CD4-positive, alpha-beta T cell (primary cell): ENCODE results near the gene IRF8. TPM values are rescaled to one million over a fixed set of nuclear protein-coding genes. Genes with fewer than 3 reads are reported as not detected.
A peak's percentile ranks its signal among the peaks of the same experiment; 100 is the strongest.

ENCODE experiments used
- ATAC-seq: fragments of 200-7000 bp; cut with Tn5 transposase; one replicate; pipeline ENCODE4 v1.10.0; 2022; ENCODE audit warnings: mild to moderate bottlenecking; ENCODE audit not compliant: poor library complexity
- CTCF ChIA-PET: fragments of 350-600 bp; sonication (Branson Sonifier 250); formaldehyde crosslinking; loops from one replicate; lab custom pipeline; 2021; ENCODE audit warnings: antibody characterized with exemption, inconsistent platforms; lab: Charles Lee
- POLR2A ChIA-PET: fragments of 350-600 bp; sonication (Branson Sonifier 250); formaldehyde crosslinking; loops from one replicate; lab custom pipeline; 2021; ENCODE audit warnings: antibody characterized with exemption, inconsistent platforms; lab: Charles Lee
- DNase-seq, 14 experiments: peaks; one replicate each; pipeline ENCODE4 v3.0.0-alpha.2; 2013 to 2020; ENCODE audit warnings: mixed read lengths in 2 of 14
- H3K27ac ChIP-seq, 2 donors: one replicate each; pipeline versions ENCODE4 v1.5.1 to v1.7.0; 2013; ENCODE audit warnings: low read length in 2 of 2, low read depth in 1 of 2, mild to moderate bottlenecking in 1 of 2
- H3K27me3 ChIP-seq, 2 experiments: 1 replicate in 1 of 2; 2 replicates in 1 of 2; pipeline versions ENCODE4 v1.6.1 to v1.7.0; 2013; ENCODE audit warnings: low read length in 2 of 2, control low read depth in 1 of 2, mild to moderate bottlenecking in 1 of 2, moderate library complexity in 1 of 2; ENCODE audit not compliant: insufficient read depth in 2 of 2, control insufficient read depth in 1 of 2
- H3K36me3 ChIP-seq: one replicate; pipeline ENCODE4 v1.6.1; 2013; ENCODE audit warnings: low read length, control low read depth; ENCODE audit not compliant: insufficient read depth
- H3K4me1 ChIP-seq: one replicate; pipeline ENCODE4 v1.6.1; 2013; ENCODE audit warnings: low read length, control low read depth; ENCODE audit not compliant: insufficient read depth
- H3K4me3 ChIP-seq: one replicate; pipeline ENCODE4 v1.5.1; 2013; ENCODE audit warnings: mild to moderate bottlenecking, low read length, moderate library complexity
- H3K9me3 ChIP-seq, 2 experiments: 1 replicate in 1 of 2; 2 replicates in 1 of 2; pipeline versions ENCODE4 v1.6.1 to v1.7.0; 2013; ENCODE audit warnings: low read length in 2 of 2, mild to moderate bottlenecking in 2 of 2, control low read depth in 1 of 2, moderate library complexity in 1 of 2; ENCODE audit not compliant: control insufficient read depth in 1 of 2, insufficient read depth in 1 of 2
- H3K27ac Mint-ChIP-seq: one replicate; pipeline ENCODE4 v1.8.0; 2020; ENCODE audit warnings: mixed read lengths
- H3K27me3 Mint-ChIP-seq: one replicate; pipeline ENCODE4 v1.8.0; 2021; ENCODE audit warnings: mixed read lengths
- H3K36me3 Mint-ChIP-seq: one replicate; pipeline ENCODE4 v1.8.0; 2021; ENCODE audit warnings: low read depth, mixed read lengths
- H3K4me1 Mint-ChIP-seq: one replicate; pipeline ENCODE4 v1.8.0; 2021; ENCODE audit warnings: low read depth, mixed read lengths
- H3K4me3 Mint-ChIP-seq: one replicate; pipeline ENCODE4 v1.8.0; 2020; ENCODE audit warnings: mild to moderate bottlenecking, mixed read lengths
- H3K9me3 Mint-ChIP-seq: one replicate; pipeline ENCODE4 v1.8.0; 2020; ENCODE audit warnings: mixed read lengths
- intact Hi-C, 2 experiments: fragments of 100-400 bp; cut with DNase I in 1 of 2; cut with micrococcal nuclease in 1 of 2; formaldehyde crosslinking; loops; one replicate each; pipeline versions ENCODE4 v1.15.1 to v1.9.0; 2023 to 2025; cut with DNase I, micrococcal nuclease
- total RNA-seq, 174 experiments: library from RNA in 2 of 174; stranded (reverse) in 2 of 174; gene quantifications; one replicate each; pipeline ENCODE4 v1.2.3 and lab custom pipeline; 2021 to 2026
- TF ChIP-seq, protein P1 (sequence below): fragments of 200-600 bp; IDR thresholded peaks from one replicate; pipeline ENCODE4 v1.8.0; 2022; ENCODE audit warnings: antibody characterized with exemption, mild to moderate bottlenecking

Gene IRF8
- total RNA-seq, 2 experiments from 2014 or later, result 11.3 to 13.2 TPM

GRCh38 chr16:85901773-85902365 is 2.9 kb downstream of the IRF8 start:
- H3K4me3 ChIP-seq, result peak overlapping the region; percentile 55
- peaks cover 31% of the 10 kb centered on the region for H3K27me3 Mint-ChIP-seq
- H3K27ac Mint-ChIP-seq, result no peak overlapping the region
- peaks cover 0 to 4% of the 10 kb centered on the region in 2 experiments for H3K9me3 ChIP-seq
- TF ChIP-seq, protein P1, sequence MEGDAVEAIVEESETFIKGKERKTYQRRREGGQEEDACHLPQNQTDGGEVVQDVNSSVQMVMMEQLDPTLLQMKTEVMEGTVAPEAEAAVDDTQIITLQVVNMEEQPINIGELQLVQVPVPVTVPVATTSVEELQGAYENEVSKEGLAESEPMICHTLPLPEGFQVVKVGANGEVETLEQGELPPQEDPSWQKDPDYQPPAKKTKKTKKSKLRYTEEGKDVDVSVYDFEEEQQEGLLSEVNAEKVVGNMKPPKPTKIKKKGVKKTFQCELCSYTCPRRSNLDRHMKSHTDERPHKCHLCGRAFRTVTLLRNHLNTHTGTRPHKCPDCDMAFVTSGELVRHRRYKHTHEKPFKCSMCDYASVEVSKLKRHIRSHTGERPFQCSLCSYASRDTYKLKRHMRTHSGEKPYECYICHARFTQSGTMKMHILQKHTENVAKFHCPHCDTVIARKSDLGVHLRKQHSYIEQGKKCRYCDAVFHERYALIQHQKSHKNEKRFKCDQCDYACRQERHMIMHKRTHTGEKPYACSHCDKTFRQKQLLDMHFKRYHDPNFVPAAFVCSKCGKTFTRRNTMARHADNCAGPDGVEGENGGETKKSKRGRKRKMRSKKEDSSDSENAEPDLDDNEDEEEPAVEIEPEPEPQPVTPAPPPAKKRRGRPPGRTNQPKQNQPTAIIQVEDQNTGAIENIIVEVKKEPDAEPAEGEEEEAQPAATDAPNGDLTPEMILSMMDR, result no peak
- H3K4me1 Mint-ChIP-seq, result peaks cover 49% of the 10 kb centered on the region
- H3K4me3 Mint-ChIP-seq, result peak overlapping the region; percentile 91
- H3K27me3 ChIP-seq, result peaks cover 0 to 13% of the 10 kb centered on the region in 2 experiments
- peaks cover 48% of the 10 kb centered on the region for H3K4me1 ChIP-seq
- no peak for ATAC-seq
- no peaks in the 10 kb centered on the region for H3K36me3 Mint-ChIP-seq
- POLR2A ChIA-PET, result interaction anchor here (1.6 kb wide), 1 partner anchor 35 kb away, joined by 9 read pairs; no protein-coding TSS in a partner anchor
- no peak for DNase-seq
- no peaks in the 10 kb centered on the region for H3K9me3 Mint-ChIP-seq
- intact Hi-C loops, result loop anchor here in 1 of 2 experiments (1.0 kb wide), 1 partner anchor 34 kb away; no protein-coding TSS in a partner anchor
- CTCF ChIA-PET, result interaction anchor here (1.2 to 1.3 kb wide), 2 partner anchors 34 to 114 kb away, joined by 3 read pairs; no protein-coding TSS in a partner anchor
- no peak overlapping the region for H3K27ac ChIP-seq
- no peaks in the 10 kb centered on the region for H3K36me3 ChIP-seq

- CTCF ChIA-PET, result interaction anchor here (1.2 to 1.3 kb wide), 2 partner anchors 34 to 113 kb away, joined by 3 read pairs; no protein-coding TSS in a partner anchor
- POLR2A ChIA-PET, result interaction anchor here (1.3 to 1.6 kb wide), 2 partner anchors 32 to 34 kb away, joined by 5 to 9 read pairs; no protein-coding TSS in a partner anchor
- Mint-ChIP-seq H3K27me3 (peaks cover 31% of the 10 kb centered on the region), H3K27ac (peak overlapping the region; percentile 71), H3K4me1 (peaks cover 49% of the 10 kb centered on the region), H3K36me3 (no peaks in the 10 kb centered on the region), H3K9me3 (no peaks in the 10 kb centered on the region), H3K4me3 (peak overlapping the region; percentile 91)
- peak overlapping the region in 1 of 2 donors; percentile 13 for H3K27ac ChIP-seq
- peaks cover 3% of the 10 kb centered on the region for H3K36me3 ChIP-seq
- peak overlapping the region; percentile 55 for H3K4me3 ChIP-seq
- DNase-seq, result peak in 12 of 14 experiments; percentile 4 to 83 (median 35)
- ATAC-seq, result peak; percentile 73
- TF ChIP-seq, protein P1, result no peak
- H3K9me3 ChIP-seq, result peaks cover 0 to 4% of the 10 kb centered on the region in 2 experiments
- intact Hi-C loops, result loop anchor here in 1 of 2 experiments (1.0 kb wide), 1 partner anchor 34 kb away; no protein-coding TSS in a partner anchor
- peaks cover 0 to 11% of the 10 kb centered on the region in 2 experiments for H3K27me3 ChIP-seq
- peaks cover 48% of the 10 kb centered on the region for H3K4me1 ChIP-seq
These were observed 3.6 kb downstream of the IRF8 start for GRCh38 chr16:85902366-85903155.

GRCh38 chr16:85903559-85903958 is 4.6 kb downstream of the IRF8 start:
- H3K4me3 ChIP-seq, result peak overlapping the region; percentile 55
- H3K27me3 ChIP-seq, result peaks cover 0 to 6% of the 10 kb centered on the region in 2 experiments
- H3K27me3 Mint-ChIP-seq, result peaks cover 27% of the 10 kb centered on the region
- H3K27ac ChIP-seq, result no peak overlapping the region
- peaks cover under 1% of the 10 kb centered on the region for H3K36me3 Mint-ChIP-seq
- ChIA-PET CTCF (no interaction called here), POLR2A (interaction anchor here (1.0 to 1.3 kb wide), 2 partner anchors 31 to 32 kb away, joined by 3 to 5 read pairs; no protein-coding TSS in a partner anchor)
- H3K4me1 ChIP-seq, result peaks cover 42% of the 10 kb centered on the region
- ATAC-seq, result no peak
- peaks cover 3% of the 10 kb centered on the region for H3K36me3 ChIP-seq
- TF ChIP-seq, protein P1, result no peak
- H3K9me3 Mint-ChIP-seq, result no peaks in the 10 kb centered on the region
- peaks cover 50% of the 10 kb centered on the region for H3K4me1 Mint-ChIP-seq
- intact Hi-C loops, result no loop called here
- H3K27ac Mint-ChIP-seq, result peak overlapping the region; percentile 71
- H3K9me3 ChIP-seq, result peaks cover 0 to 4% of the 10 kb centered on the region in 2 experiments
- DNase-seq, result peak in 1 of 14 experiments; percentile 34
- H3K4me3 Mint-ChIP-seq, result peak overlapping the region; percentile 91
